ENCODE measurements around the gene RALY. TPM values are rescaled to one million over a fixed set of nuclear protein-coding genes. Genes with fewer than 3 reads are reported as not detected.

The RALY gene
- polyA plus RNA-seq, 1 donor from 2014 or later, result 221 TPM

Small RNA genes lying within 50 kb of the gene (small RNA-seq; reads per million reads assigned to genes)
- gene MIR4755, result 0 reads per million in 3 experiments

Other genes with a start within 250 kb of the RALY start
- 78.9 and 83.8 TPM in 2 replicates for gene CHMP4B, start 182.6 kb upstream of the RALY start, polyA plus RNA-seq
- 59.6 and 62.6 TPM in 2 replicates for gene EIF2S2, start 118.3 kb downstream of the RALY start, polyA plus RNA-seq
- not detected in 2 replicates for gene ASIP, start 247.5 kb downstream of the RALY start, polyA plus RNA-seq